Loucy (cell line): Measurements from ENCODE around the gene LCMT1.

Experiments
- H2AFZ ChIP-seq: fragments of 200-600 bp; sonication (generic); 2 replicates; pipeline ENCODE4 v1.6.0; 2016; ENCODE audit warnings: antibody characterized with exemption, mild to moderate bottlenecking, low read length, moderate library complexity
- H3F3A ChIP-seq: fragments of 200-600 bp; 2 replicates; pipeline ENCODE4 v1.6.0; 2016; ENCODE audit warnings: antibody characterized with exemption, low read depth, mild to moderate bottlenecking
- H3K27me3 ChIP-seq: fragments of 200-600 bp; sonication (generic); 2 replicates; pipeline ENCODE4 v1.6.1; 2014; ENCODE audit warnings: low read length, mild to moderate bottlenecking; ENCODE audit not compliant: insufficient read depth, poor library complexity, severe bottlenecking
- H3K36me3 ChIP-seq: fragments of 200-600 bp; sonication (generic); 2 replicates; pipeline ENCODE4 v1.6.1; 2016; ENCODE audit warnings: low read length; ENCODE audit not compliant: insufficient read depth
- H3K4me1 ChIP-seq: fragments of 200-600 bp; sonication (generic); 2 replicates; pipeline ENCODE4 v1.5.1; 2014; ENCODE audit warnings: low read length, mild to moderate bottlenecking; ENCODE audit not compliant: insufficient read depth, poor library complexity, severe bottlenecking
- H3K4me2 ChIP-seq: fragments of 200-600 bp; sonication (generic); 2 replicates; pipeline ENCODE4 v1.6.0; 2014; ENCODE audit warnings: antibody characterized with exemption, low read length, low read depth, mild to moderate bottlenecking; ENCODE audit not compliant: poor library complexity, severe bottlenecking
- H3K4me3 ChIP-seq: fragments of 200-600 bp; sonication (generic); 2 replicates; pipeline ENCODE4 v1.5.1; 2014; ENCODE audit warnings: low read length, mild to moderate bottlenecking, mixed read lengths; ENCODE audit not compliant: poor library complexity, severe bottlenecking
- H3K79me2 ChIP-seq: fragments of 200-600 bp; sonication (generic); 2 replicates; pipeline ENCODE4 v1.6.1; 2014; ENCODE audit warnings: low read length; ENCODE audit not compliant: insufficient read depth
- H3K9ac ChIP-seq: fragments of 200-600 bp; sonication (generic); 2 replicates; pipeline ENCODE4 v1.6.0; 2014; ENCODE audit warnings: mild to moderate bottlenecking, low read depth, low read length, moderate library complexity; ENCODE audit not compliant: poor library complexity, severe bottlenecking
- H3K9me2 ChIP-seq: fragments of 200-600 bp; sonication (generic); replicated peaks from 2 replicates; pipeline ENCODE4 v1.6.1; 2016; ENCODE audit warnings: low read depth, low read length, mixed read lengths
- H3K9me3 ChIP-seq: fragments of 200-600 bp; sonication (generic); 2 replicates; pipeline ENCODE4 v1.6.1; 2014; ENCODE audit warnings: mild to moderate bottlenecking, antibody characterized with exemption, low read length, low read depth; ENCODE audit not compliant: insufficient read depth
- H4K20me1 ChIP-seq: fragments of 200-600 bp; sonication (generic); 2 replicates; pipeline ENCODE4 v1.6.0; 2014; ENCODE audit warnings: antibody characterized with exemption, low read length, mild to moderate bottlenecking; ENCODE audit not compliant: insufficient read depth, poor library complexity, severe bottlenecking
- CTCF ChIP-seq: fragments of 200-600 bp; sonication (generic); conservative IDR thresholded peaks from 2 replicates; pipeline ENCODE4 v1.5.1; 2014; ENCODE audit warnings: mild to moderate bottlenecking, antibody characterized with exemption, low read length
- EZH2phosphoT487 ChIP-seq: fragments of 200-600 bp; IDR thresholded peaks from 2 replicates; pipeline ENCODE4 v1.6.1; 2018; ENCODE audit warnings: antibody characterized with exemption, mild to moderate bottlenecking, moderate library complexity, borderline replicate concordance

Gene LCMT1

GRCh38 chr16:25066747-25067631 lies 44.6 kb upstream of the LCMT1 start:
- H3K27me3 ChIP-seq, result no peaks in the 10 kb centered on the region
- no peak for TF ChIP-seq EZH2phosphoT487
- TF ChIP-seq CTCF, result no peak
- no peaks in the 10 kb centered on the region for H4K20me1 ChIP-seq
- no peaks in the 10 kb centered on the region for H3K9me3 ChIP-seq
- peak overlapping the region; percentile 74 for H3K4me2 ChIP-seq
- no peaks in the 10 kb centered on the region for H3K9me2 ChIP-seq
- H3K36me3 ChIP-seq, result no peaks in the 10 kb centered on the region
- H3K9ac ChIP-seq, result peak overlapping the region; percentile 91
- H3K4me3 ChIP-seq, result peak overlapping the region; percentile 87
- no peaks in the 10 kb centered on the region for H3F3A ChIP-seq
- peak overlapping the region; percentile 32; the same call in 1 of the 2 replicates for H2AFZ ChIP-seq
- peaks cover 17% of the 10 kb centered on the region; the same call in 1 of the 2 replicates for H3K79me2 ChIP-seq
- H3K4me1 ChIP-seq, result peaks cover 20% of the 10 kb centered on the region

DNA sequence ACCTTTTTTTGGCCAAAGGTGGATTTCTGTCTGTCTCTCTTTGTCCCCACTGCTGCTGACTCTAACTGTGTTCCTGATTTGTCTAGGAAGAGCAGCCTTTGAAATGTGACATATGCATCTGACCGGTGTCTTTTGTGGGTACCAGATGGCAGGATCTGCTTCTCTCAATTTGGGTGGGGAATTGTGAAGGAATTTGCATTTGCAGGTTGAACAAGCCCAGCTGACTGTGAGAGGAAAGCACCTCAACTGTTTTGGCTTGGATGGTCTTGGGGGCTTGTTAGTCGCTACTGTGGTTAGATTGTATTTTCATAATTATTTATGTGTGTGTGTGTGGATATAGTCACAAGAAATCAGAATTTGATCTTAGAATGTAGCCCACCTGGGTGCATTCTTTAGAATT lies 37.7 kb upstream of the LCMT1 start:
- no peak overlapping the region for H3K9ac ChIP-seq
- no peaks in the 10 kb centered on the region for H3F3A ChIP-seq
- no peaks in the 10 kb centered on the region for H3K9me2 ChIP-seq
- H4K20me1 ChIP-seq, result no peaks in the 10 kb centered on the region
- no peak overlapping the region for H2AFZ ChIP-seq
- H3K4me2 ChIP-seq, result no peak overlapping the region
- no peaks in the 10 kb centered on the region for H3K36me3 ChIP-seq
- no peaks in the 10 kb centered on the region for H3K4me1 ChIP-seq
- peaks cover under 1% of the 10 kb centered on the region; the same call in 1 of the 2 replicates for H3K79me2 ChIP-seq
- H3K27me3 ChIP-seq, result no peaks in the 10 kb centered on the region
- H3K4me3 ChIP-seq, result no peak overlapping the region
- no peaks in the 10 kb centered on the region for H3K9me3 ChIP-seq
- TF ChIP-seq CTCF (no peak), EZH2phosphoT487 (no peak)

GRCh38 chr16:25078386-25078978 lies 33.1 kb upstream of the LCMT1 start:
- Histone ChIP-seq H3K36me3 (no peaks in the 10 kb centered on the region), H3K4me1 (no peaks in the 10 kb centered on the region), H3F3A (no peaks in the 10 kb centered on the region), H3K4me3 (no peak overlapping the region), H3K9ac (no peak overlapping the region), H3K79me2 (no peaks in the 10 kb centered on the region), H4K20me1 (no peaks in the 10 kb centered on the region), H3K27me3 (no peaks in the 10 kb centered on the region), H2AFZ (no peak overlapping the region), H3K9me2 (no peaks in the 10 kb centered on the region), H3K4me2 (no peak overlapping the region), H3K9me3 (no peaks in the 10 kb centered on the region)
- no peak for TF ChIP-seq EZH2phosphoT487
- TF ChIP-seq CTCF, result no peak
